Activated naive CD4-positive, alpha-beta T cell treated with anti-CD3 and anti-CD28 coated beads for 36 hours (primary cell): Measurements from ENCODE around the gene HARS2. TPM values are rescaled to one million over a fixed set of nuclear protein-coding genes. Genes with fewer than 3 reads are reported as not detected.
"Not testable (repeated sequence)": the region's sequence is repeated elsewhere in the genome, so short reads cannot be mapped to it uniquely, and the experiment has no call there.

Experiments
- CTCF ChIA-PET: fragments of 350-600 bp; sonication (Branson Sonifier 250); formaldehyde crosslinking; loops from one replicate; lab custom pipeline; 2021; ENCODE audit warnings: antibody characterized with exemption; lab: Charles Lee
- DNase-seq: peaks from one replicate; pipeline ENCODE4 v3.0.0-alpha.2; 2020
- H3K27ac Mint-ChIP-seq: one replicate; pipeline ENCODE4 v1.8.0; 2021; ENCODE audit warnings: mild to moderate bottlenecking, mixed read lengths
- H3K27me3 Mint-ChIP-seq: one replicate; pipeline ENCODE4 v1.8.0; 2021; ENCODE audit warnings: low read depth, mixed read lengths
- H3K36me3 Mint-ChIP-seq: one replicate; pipeline ENCODE4 v1.8.0; 2021; ENCODE audit warnings: low read depth, mixed read lengths
- H3K4me1 Mint-ChIP-seq: one replicate; pipeline ENCODE4 v1.8.0; 2021; ENCODE audit warnings: low read depth, mixed read lengths
- H3K4me3 Mint-ChIP-seq: one replicate; pipeline ENCODE4 v1.8.0; 2021; ENCODE audit warnings: mild to moderate bottlenecking, moderate library complexity, mixed read lengths
- H3K9me3 Mint-ChIP-seq: one replicate; pipeline ENCODE4 v1.8.0; 2021; ENCODE audit warnings: mixed read lengths
- intact Hi-C: fragments of 100-400 bp; cut with micrococcal nuclease; formaldehyde crosslinking; loops from one replicate; pipeline ENCODE4 v1.15.1; 2023
- total RNA-seq, 2 experiments: library from RNA; stranded (reverse); gene quantifications; one replicate each; pipeline ENCODE4 v1.2.3, GENCODE V29; 2021

The HARS2 gene
- total RNA-seq, 2 experiments from 2014 or later: 27.4 to 29.3 TPM

DNA sequence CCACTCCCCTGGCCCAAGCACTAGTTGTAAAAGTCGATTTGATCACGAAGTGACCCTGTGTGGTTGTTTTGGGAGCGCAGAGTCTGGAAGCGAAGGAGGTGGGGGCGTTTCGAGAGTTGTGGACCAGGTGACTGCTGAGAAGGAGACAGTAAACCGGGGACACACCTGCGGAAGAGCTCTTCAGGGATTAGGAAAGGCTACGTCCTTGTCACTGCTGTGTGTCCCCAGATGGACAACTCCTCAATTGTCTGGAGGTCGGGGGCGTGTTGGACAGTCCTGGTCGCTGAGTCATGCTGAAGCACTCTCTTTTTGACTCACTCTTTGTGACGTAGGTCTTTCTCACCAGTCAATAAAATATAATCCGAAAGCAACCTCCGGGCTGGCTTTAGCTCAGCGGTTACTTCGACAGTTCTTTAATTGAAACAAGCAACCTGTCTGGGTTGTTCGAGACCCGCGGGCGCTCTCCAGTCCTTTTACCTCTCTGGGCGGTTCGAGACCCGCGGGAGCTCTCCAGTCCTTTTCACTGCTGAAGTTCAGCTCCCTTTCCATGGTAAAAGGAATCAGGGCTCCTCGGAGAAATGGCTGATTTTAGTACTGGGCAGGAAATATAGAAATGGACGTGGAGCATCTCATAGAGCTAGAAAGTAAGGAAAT is 19.8 kb downstream of the HARS2 start:
- intact Hi-C loops: loop anchor here (1.0 to 2.0 kb wide), 8 partner anchors 11 to 310 kb away; partner anchors contain the start of genes ANKHD1, HARS1, HARS2 and IK
- H3K27me3 Mint-ChIP-seq: peaks cover 3% of the 10 kb centered on the region
- peaks cover 9% of the 10 kb centered on the region for H3K36me3 Mint-ChIP-seq
- peak overlapping the region; percentile 92 for H3K4me3 Mint-ChIP-seq
- peaks cover 18% of the 10 kb centered on the region for H3K4me1 Mint-ChIP-seq
- CTCF ChIA-PET: interaction anchor here (0.6 to 1.8 kb wide), 12 partner anchors 9 to 963 kb away, joined by 3 to 7 read pairs (median 4); partner anchors contain the start of genes HARS1, HARS2 and HBEGF
- peak overlapping the region; percentile 95 for H3K27ac Mint-ChIP-seq
- peak; percentile 94 for DNase-seq
- H3K9me3 Mint-ChIP-seq: no peaks in the 10 kb centered on the region

DNA sequence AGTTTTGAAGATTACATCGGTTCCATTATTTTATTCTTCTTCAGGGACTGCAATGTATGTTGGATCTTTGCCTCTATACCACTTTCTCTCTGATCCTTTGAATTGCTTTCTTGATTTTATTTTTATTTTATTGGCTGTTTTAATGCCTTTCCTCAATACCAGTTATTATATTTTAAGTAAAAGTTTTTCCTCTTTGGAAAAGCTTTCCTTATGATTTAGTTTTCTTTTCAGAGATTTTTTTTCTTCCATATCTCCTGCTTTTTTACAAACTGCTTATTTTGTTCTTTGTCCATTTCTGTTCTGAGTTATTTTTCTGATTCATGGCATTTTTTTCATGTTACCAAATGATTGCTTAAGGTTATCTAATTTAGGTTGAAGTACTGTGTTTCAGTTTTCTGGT is 20.5 kb downstream of the HARS2 start:
- Mint-ChIP-seq H3K4me3 (peak overlapping the region; percentile 92), H3K27ac (no peak overlapping the region), H3K9me3 (no peaks in the 10 kb centered on the region), H3K36me3 (peaks cover 7% of the 10 kb centered on the region), H3K27me3 (peaks cover 3% of the 10 kb centered on the region), H3K4me1 (peaks cover 18% of the 10 kb centered on the region)
- intact Hi-C loops: loop anchor here (1.0 to 2.0 kb wide), 8 partner anchors 11 to 310 kb away; partner anchors contain the start of genes ANKHD1, HARS1, HARS2 and IK
- DNase-seq: no peak
- CTCF ChIA-PET: interaction anchor here (0.7 to 1.8 kb wide), 6 partner anchors 9 to 365 kb away, joined by 3 to 7 read pairs (median 4); partner anchors contain the start of genes HARS1, HARS2 and HBEGF

DNA sequence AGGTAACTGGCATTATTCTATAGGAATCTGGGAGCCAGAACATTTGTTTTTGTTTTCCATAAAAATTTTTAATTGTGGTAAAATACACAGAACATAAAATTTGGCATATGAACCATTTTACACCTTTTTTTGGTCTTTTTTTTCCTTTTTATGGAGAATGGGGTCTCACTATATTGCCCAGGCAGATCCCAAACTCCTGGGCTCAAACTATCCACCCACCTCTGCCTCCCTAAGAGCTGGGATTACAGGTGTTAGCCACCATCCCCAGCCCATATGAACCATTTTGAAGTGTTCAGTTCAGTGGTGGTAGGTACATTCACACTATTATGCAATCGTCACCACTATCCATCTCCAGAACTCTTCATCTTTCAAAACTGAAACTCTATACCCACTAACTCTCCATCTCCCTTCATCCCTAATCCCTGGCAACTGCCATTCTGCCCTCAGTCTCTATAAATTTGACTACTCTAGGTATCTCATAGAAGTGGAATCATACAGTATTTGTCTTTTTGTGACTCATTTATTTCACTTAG is 22.4 kb downstream of the HARS2 start:
- intact Hi-C loops: no loop called here
- CTCF ChIA-PET: no interaction called here
- Mint-ChIP-seq H3K27me3 (peaks cover 3% of the 10 kb centered on the region), H3K9me3 (no peaks in the 10 kb centered on the region), H3K36me3 (peaks cover 4% of the 10 kb centered on the region), H3K4me1 (peaks cover 18% of the 10 kb centered on the region), H3K27ac (no peak overlapping the region), H3K4me3 (no peak overlapping the region)
- DNase-seq: no peak

DNA sequence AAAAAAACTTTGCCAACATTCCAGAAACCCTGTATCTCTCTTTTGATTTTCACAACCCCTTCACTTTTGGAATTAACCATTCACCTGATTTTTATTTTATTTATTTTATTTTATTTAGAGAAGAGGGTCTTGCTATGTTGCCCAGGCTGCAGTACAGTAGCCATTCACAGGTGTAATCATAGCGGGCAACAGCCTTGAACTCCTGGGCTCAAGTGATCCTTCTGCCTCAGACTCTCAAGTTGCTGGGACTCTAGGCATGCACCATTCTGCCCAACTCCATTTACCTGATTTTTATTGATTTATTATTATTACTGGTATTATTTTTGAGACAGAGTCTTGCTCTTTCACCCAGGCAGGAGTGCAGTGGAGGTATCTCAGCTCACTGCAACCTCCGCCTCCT is 25.0 kb downstream of the HARS2 start:
- H3K4me3 Mint-ChIP-seq, CTCF ChIA-PET: not testable (repeated sequence)

DNA sequence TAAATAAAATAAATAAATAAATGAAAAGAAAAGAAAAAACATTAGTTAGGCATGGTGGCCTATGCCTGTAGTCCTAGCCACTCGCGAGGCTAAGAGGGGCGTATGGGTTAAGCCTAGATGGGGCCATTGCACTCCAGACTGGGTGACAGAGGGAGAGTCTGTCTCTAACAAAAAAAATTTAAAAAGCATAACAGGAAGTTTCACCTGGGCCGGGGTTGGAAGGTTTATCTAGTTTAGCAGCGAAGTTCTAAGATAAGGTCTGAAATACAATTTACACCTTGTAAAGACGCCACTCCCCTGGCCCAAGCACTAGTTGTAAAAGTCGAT is 27.0 kb downstream of the HARS2 start:
- Mint-ChIP-seq H3K27me3 (peaks cover 7% of the 10 kb centered on the region), H3K27ac (no peak overlapping the region), H3K4me3 (no peak overlapping the region), H3K9me3 (no peaks in the 10 kb centered on the region), H3K36me3 (no peaks in the 10 kb centered on the region), H3K4me1 (peaks cover 2% of the 10 kb centered on the region)
- DNase-seq: no peak
- CTCF ChIA-PET: interaction anchor here (2.8 kb wide), 1 partner anchor 355 kb away, joined by 6 read pairs; no protein-coding TSS in a partner anchor
- intact Hi-C loops: no loop called here

More for the DNA sequence above, 25.0 kb downstream of the HARS2 start:
- intact Hi-C loops, DNase-seq, H3K27me3 Mint-ChIP-seq, H3K36me3 Mint-ChIP-seq, H3K9me3 Mint-ChIP-seq, H3K27ac Mint-ChIP-seq: not testable (repeated sequence)
- peaks cover 10% of the 10 kb centered on the region for H3K4me1 Mint-ChIP-seq

DNA sequence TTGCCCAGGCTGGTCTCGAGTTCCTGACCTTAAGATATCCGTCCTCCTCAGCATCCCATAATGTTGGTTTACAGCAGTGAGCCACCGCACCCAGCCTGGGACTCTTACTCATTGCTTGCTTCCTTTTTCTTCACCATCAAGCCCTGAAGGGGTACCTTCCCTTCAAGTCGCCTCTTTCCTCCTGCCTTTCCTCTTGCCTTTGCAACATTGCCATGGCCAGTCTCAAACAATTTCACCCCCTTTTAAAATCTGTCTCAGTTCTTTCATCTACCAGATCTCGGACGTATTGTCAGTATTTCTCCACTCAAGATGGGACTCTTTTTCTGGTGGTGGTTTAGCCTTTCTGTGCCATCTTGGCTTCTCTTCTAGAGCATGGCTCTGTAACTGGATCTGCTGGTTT is 29.5 kb downstream of the HARS2 start:
- H3K36me3 Mint-ChIP-seq, H3K4me3 Mint-ChIP-seq, DNase-seq, H3K27ac Mint-ChIP-seq, H3K9me3 Mint-ChIP-seq, H3K4me1 Mint-ChIP-seq: not testable (repeated sequence)
- intact Hi-C loops: loop anchor here (1.0 kb wide), 4 partner anchors 145 to 481 kb away; no protein-coding TSS in a partner anchor
- CTCF ChIA-PET: interaction anchor here (0.6 to 2.8 kb wide), 10 partner anchors 9 to 478 kb away, joined by 3 to 7 read pairs (median 5); no protein-coding TSS in a partner anchor
- H3K27me3 Mint-ChIP-seq: peaks cover 21% of the 10 kb centered on the region

DNA sequence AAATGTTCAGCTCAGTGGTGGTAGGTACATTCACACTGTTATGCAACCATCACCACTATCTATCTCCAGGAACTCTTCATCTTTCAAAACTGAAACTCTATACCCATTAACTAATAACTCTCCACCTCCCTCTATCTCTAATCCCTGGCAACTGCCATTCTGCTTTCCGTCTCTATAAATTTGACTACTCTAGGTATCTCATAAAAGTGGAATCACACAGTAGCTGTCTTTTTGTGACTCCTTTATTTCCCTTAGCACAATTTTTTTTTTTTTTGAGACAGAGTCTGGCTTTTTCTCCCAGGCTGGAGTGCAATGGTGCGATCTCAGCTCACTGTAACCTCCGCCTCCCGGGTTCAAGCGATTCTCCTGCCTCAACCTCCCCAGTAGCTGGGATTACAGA is 30.1 kb downstream of the HARS2 start:
- H3K9me3 Mint-ChIP-seq, H3K36me3 Mint-ChIP-seq, H3K27ac Mint-ChIP-seq, H3K4me1 Mint-ChIP-seq, intact Hi-C loops, H3K4me3 Mint-ChIP-seq, DNase-seq: not testable (repeated sequence)
- H3K27me3 Mint-ChIP-seq: peaks cover 27% of the 10 kb centered on the region
- CTCF ChIA-PET: interaction anchor here (0.6 to 1.9 kb wide), 9 partner anchors 10 to 771 kb away, joined by 3 to 7 read pairs (median 5); no protein-coding TSS in a partner anchor

DNA sequence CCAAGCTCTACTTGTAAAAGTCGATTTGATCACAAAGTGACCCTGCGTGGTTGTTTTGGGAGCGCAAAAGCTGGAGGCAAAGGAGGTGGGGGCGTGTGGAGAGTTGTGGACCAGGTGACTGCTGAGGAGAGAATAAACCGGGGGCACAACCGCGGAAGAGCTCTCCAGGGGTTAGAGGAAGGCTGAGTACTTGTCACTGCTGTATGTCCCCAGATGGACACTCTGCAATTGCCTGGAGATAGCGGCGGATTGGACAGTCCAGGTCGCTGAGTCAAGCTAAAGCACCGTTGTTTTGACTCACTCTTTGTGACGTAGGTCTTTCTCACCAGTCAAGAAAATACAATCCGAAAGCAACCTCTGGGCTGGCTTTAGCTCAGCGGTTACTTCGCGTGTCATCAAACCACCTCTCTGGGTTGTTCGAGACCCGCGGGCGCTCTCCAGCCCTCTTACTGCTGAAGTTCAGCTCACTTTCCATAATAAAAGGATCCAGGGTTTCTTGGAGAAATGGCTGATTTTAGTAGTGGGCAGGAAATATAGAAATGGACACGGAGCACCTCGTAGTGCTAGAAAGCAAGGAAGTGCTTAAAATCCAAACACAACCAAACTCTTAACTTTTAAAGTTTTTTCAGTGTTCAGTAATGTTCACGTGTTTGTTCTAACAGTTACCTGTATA is 34.7 kb downstream of the HARS2 start:
- Mint-ChIP-seq H3K36me3 (no peaks in the 10 kb centered on the region), H3K9me3 (no peaks in the 10 kb centered on the region), H3K27ac (peak overlapping the region; percentile 81), H3K27me3 (peaks cover 31% of the 10 kb centered on the region), H3K4me1 (peaks cover 6% of the 10 kb centered on the region), H3K4me3 (peak overlapping the region; percentile 69)
- intact Hi-C loops: loop anchor here (1.0 kb wide), 1 partner anchor 15 kb away; no protein-coding TSS in a partner anchor
- CTCF ChIA-PET: interaction anchor here (0.6 to 1.2 kb wide), 3 partner anchors 353 to 487 kb away, joined by 3 to 8 read pairs (median 4); no protein-coding TSS in a partner anchor
- peak; percentile 90 for DNase-seq

DNA sequence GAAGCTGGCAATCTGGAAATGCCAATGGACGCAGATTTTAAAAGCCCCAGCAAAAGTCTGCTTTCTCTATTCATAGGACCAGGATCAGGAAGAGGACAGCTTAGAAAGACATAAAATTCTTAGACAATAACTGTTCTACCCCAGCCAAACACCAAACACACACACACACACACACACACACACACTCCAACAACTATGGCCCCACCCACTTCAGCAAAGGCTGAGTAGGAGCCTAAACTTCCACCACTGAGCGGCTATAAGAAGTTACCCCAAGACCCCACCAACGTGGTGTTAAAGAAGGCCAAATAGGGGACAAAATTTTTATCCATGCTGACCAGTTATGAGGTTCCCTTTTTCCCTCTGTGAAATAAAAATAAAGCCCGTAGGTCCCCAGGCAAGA is 41.8 kb downstream of the HARS2 start:
- H3K27ac Mint-ChIP-seq: no peak overlapping the region
- no peaks in the 10 kb centered on the region for H3K36me3 Mint-ChIP-seq
- H3K27me3 Mint-ChIP-seq: peaks cover 26% of the 10 kb centered on the region
- DNase-seq: no peak
- peaks cover 2% of the 10 kb centered on the region for H3K9me3 Mint-ChIP-seq
- intact Hi-C loops: no loop called here
- CTCF ChIA-PET: interaction anchor here (0.6 to 1.0 kb wide), 3 partner anchors 11 to 308 kb away, joined by 3 read pairs; no protein-coding TSS in a partner anchor
- H3K4me1 Mint-ChIP-seq: no peaks in the 10 kb centered on the region
- no peak overlapping the region for H3K4me3 Mint-ChIP-seq

DNA sequence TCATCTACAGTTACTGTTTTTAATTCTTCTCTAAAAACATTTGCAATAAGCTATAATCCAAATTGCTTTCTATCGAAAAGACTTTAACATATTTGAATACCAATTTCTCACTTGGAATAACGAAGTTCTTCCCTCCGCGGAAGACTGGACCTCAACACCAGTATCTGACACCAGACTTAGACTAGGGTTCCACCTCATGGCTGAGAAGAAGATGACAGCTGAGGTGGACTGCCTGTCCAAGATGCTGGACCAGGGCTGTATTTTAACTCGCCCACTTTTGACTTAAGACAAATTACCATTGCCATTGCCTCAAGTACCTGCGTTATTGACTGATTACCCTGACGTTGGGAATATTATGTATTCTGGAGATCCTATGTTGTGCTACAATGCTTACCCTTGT is 43.1 kb downstream of the HARS2 start:
- CTCF ChIA-PET: no interaction called here
- no peak overlapping the region for H3K27ac Mint-ChIP-seq
- no peak for DNase-seq
- H3K36me3 Mint-ChIP-seq: no peaks in the 10 kb centered on the region
- no peak overlapping the region for H3K4me3 Mint-ChIP-seq
- no peaks in the 10 kb centered on the region for H3K4me1 Mint-ChIP-seq
- intact Hi-C loops: no loop called here
- peaks cover 2% of the 10 kb centered on the region for H3K9me3 Mint-ChIP-seq
- peaks cover 20% of the 10 kb centered on the region for H3K27me3 Mint-ChIP-seq

DNA sequence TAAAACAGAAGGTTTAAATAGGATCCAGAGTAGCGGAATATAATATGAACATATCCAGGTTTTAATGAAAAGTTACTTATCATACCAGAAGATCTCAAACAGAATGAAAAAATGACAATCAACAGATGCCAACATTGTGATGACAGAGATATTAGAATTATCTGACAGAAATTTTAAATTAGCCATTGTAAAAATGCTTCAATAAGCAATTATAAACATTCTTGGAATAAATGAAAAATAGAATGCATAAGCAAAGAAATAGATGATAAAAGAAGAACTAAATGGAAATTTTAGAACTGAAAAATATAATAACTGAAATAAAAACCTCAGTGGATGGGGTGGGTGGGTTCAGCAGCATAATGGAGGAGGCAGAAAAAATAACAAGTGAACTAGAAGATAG is 46.2 kb downstream of the HARS2 start:
- no peaks in the 10 kb centered on the region for H3K4me1 Mint-ChIP-seq
- no peak overlapping the region for H3K27ac Mint-ChIP-seq
- H3K27me3 Mint-ChIP-seq: peaks cover 22% of the 10 kb centered on the region
- DNase-seq: no peak
- CTCF ChIA-PET: interaction anchor here (0.7 kb wide), 1 partner anchor 122 kb away, joined by 3 read pairs; no protein-coding TSS in a partner anchor
- H3K4me3 Mint-ChIP-seq: no peak overlapping the region
- no peaks in the 10 kb centered on the region for H3K36me3 Mint-ChIP-seq
- H3K9me3 Mint-ChIP-seq: peaks cover 8% of the 10 kb centered on the region
- intact Hi-C loops: no loop called here

DNA sequence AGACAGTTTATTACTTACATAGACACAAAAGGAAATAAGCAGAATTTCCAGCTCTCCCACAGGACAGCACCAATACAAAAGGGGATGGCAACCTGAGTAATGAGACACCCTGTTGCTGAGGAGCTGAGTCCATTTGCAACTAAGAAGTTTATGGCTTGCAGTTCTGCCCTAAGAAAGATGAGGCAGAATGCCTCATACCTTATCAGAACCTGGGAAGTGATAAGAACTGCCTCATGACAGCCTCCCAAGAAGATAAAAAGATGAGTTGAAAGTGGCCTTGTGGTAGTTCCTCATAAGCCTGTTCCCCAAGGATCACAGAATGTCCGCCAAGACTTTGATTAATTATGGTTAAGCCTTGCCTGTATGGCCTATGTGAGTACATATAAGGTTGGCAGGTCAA is 50.7 kb downstream of the HARS2 start:
- Mint-ChIP-seq H3K27ac (no peak overlapping the region), H3K9me3 (peaks cover 18% of the 10 kb centered on the region), H3K4me1 (no peaks in the 10 kb centered on the region), H3K27me3 (peaks cover 6% of the 10 kb centered on the region), H3K36me3 (no peaks in the 10 kb centered on the region), H3K4me3 (no peak overlapping the region)
- CTCF ChIA-PET: no interaction called here
- intact Hi-C loops: no loop called here
- no peak for DNase-seq
